ENCODE measurements around the gene SUN3.

- TF ChIP-seq EZH2 (IDR thresholded peaks at IDR 0.05; ENCODE audit: low read length, unreplicated experiment) = no peak
- no peak for TF ChIP-seq CTCF (conservative IDR thresholded peaks at IDR 0.05; ENCODE audit: low read depth, low read length)
- no peak for TF ChIP-seq EZH2phosphoT487 (IDR thresholded peaks at IDR 0.05; ENCODE audit: borderline replicate concordance, low read length)
Observed at GRCh38 chr7:48028938-48029337, at the start of gene SUN3.
